CD4-positive, alpha-beta T cell treated with Interleukin-17A for 4 hours (primary cell): ENCODE results near the gene COA7.
A peak's percentile ranks its signal among the peaks of the same experiment; 100 is the strongest.
"Not testable (repeated sequence)": the region's sequence is repeated elsewhere in the genome, so short reads cannot be mapped to it uniquely, and the experiment has no call there.

ENCODE experiments used
- DNase-seq: peaks from one replicate; pipeline ENCODE4 v3.0.0-alpha.2; 2020; ENCODE audit warnings: mixed read lengths

COA7 gene

GRCh38 chr1:52697795-52698674, at the start of gene COA7:
Gene COA7 (minus strand): TSS chr1:52698347. CDS start chr1:52698326, 21 bp downstream.
- DNase-seq: peak; percentile 78

DNA sequence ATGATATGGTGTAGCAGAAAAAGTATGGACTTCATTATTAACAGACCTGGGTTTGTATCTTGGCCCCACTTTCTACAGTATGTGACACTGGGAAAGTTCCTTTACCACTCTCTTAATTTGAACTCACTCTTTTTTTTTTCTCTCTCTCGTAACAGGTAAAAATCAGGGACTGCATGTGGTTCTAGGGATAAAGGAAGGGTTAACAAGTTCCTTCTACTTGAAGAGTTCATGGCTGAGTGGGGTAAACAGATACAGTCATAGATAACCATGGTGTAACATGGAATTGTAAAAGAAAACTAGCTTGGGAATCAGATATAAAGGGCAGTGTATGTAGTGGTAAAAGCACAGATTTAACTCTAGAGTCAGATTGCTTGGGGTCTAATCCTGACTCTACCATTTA, 49.3 kb upstream of the COA7 start:
- DNase-seq: no peak

GRCh38 chr1:52746189-52746588, 48.0 kb upstream of the COA7 start:
- no peak for DNase-seq

- DNase-seq: no peak
These were observed 43.1 kb upstream of the COA7 start for GRCh38 chr1:52741259-52741658.

DNA sequence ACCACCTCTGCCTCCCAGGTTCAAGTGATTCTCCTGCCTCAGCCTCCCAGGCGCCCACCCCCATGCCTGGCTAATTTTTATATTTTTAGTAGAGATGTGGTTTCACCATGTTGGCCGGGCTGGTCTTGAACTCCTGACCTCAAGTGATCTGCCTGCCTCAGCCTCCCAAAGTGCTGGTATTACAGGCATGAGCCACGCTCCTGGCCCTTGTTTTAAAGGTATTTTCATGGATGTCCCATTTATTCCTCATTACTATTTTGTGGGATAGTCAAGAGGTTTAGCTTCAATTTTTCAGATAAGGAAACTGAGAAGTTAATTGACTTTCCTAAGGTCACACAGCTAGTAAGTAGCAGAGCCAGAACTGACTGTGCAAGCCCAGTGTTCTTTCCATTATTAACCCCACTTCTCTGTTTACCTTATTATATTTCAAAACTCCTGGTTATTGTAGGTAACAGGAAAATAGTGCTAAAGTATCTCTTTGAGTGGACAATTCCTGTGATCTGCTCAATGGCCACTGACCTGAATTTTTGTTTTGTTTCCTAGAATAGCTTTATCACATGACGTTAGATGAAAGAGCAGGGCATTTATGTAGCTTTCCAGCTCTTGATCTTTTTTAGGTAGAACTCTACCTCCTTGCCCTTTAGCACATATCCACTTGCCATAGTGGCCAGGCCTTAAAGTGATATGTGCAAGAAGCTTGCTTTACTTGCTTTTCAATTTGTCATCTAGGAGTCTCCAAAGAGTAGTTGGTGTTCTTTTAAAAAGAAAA, 41.7 kb upstream of the COA7 start:
- DNase-seq: no peak

- DNase-seq: no peak
These were observed 40.7 kb upstream of the COA7 start for GRCh38 chr1:52738893-52739292.

- no peak for DNase-seq
These were observed 40.0 kb upstream of the COA7 start for GRCh38 chr1:52738148-52738547.

GRCh38 chr1:52735371-52735770, 37.2 kb upstream of the COA7 start:
- not testable (repeated sequence) for DNase-seq

- DNase-seq: no peak
These were observed 35.2 kb upstream of the COA7 start for GRCh38 chr1:52733368-52733767.

GRCh38 chr1:52727956-52728656, 30.0 kb upstream of the COA7 start:
- DNase-seq: no peak

- DNase-seq: peak; percentile 7
These were observed 29.0 kb upstream of the COA7 start for GRCh38 chr1:52727114-52727586.

DNA sequence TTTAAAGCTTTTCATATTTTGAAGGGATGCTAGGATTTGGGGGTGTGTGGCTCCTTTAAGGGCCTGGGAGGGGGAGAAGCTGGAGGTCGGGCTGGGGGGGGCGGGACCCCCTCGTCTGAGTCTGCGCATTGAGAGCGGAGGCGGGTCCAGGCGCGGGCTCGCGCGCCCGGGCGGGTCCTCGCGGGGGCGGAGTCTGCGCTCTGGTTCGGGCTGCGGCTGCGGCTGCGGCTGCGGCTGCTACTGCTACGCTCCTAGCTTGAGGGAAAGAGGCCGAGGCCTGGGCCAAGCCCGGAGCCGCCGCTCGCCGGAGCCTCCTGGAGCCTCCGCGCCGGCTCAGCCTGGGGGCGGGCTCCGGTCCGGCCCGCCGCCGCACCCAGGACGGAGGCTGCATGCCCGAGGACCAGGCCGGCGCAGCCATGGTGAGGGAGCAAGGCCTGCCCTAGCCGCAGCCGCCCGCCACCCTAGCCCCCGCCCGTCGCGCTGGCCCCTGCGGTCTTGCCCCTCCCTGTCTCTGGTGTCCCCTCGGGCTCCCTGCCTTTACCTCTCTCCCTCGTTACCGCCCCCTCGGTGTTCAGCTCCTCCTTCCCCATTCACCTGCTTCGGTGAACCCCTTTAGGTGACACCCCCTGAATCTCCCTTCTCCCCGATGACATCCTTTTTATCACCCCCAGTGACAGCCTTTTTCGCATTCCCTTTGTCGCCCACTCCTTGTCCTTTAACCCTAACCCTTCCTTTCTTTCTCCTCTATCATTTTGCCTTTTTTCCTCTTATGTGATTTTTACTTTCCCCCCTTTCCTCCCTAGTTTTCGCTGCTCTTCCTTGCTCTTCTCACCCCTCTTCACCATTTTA, 28.3 kb upstream of the COA7 start, which contains the start of gene ZYG11B:
Gene ZYG11B, plus strand, starts transcription at position 189 of the 849 bp plus-strand sequence. Its CDS starts 201 bp downstream, at position 390.
- peak; percentile 95 for DNase-seq

- no peak for DNase-seq
These were observed 27.7 kb upstream of the COA7 start for GRCh38 chr1:52725903-52726264.

GRCh38 chr1:52723260-52723659, 25.1 kb upstream of the COA7 start:
- no peak for DNase-seq

GRCh38 chr1:52715296-52715695, 17.1 kb upstream of the COA7 start:
- DNase-seq: not testable (repeated sequence)

GRCh38 chr1:52713590-52713989, 15.4 kb upstream of the COA7 start:
- DNase-seq: no peak

DNA sequence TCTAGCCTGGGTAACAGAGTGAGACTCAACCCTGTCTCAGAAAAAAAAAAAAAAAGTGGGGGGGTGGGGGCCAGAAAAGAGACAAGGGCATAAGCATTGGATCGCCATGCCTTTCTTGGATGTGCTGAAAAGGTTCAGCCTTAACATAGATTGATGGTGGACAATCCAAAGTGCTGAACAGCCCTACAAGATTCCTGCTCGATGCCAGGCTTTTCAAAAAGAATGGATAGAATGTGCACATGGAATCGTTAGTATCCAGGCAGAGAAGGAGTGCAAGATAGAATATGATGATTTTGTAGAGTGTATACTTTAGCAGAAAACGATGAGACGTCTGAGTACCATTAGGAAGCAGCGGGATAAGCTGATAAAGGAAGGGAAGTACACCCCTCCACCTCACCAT, 10.9 kb upstream of the COA7 start:
- DNase-seq: no peak

DNA sequence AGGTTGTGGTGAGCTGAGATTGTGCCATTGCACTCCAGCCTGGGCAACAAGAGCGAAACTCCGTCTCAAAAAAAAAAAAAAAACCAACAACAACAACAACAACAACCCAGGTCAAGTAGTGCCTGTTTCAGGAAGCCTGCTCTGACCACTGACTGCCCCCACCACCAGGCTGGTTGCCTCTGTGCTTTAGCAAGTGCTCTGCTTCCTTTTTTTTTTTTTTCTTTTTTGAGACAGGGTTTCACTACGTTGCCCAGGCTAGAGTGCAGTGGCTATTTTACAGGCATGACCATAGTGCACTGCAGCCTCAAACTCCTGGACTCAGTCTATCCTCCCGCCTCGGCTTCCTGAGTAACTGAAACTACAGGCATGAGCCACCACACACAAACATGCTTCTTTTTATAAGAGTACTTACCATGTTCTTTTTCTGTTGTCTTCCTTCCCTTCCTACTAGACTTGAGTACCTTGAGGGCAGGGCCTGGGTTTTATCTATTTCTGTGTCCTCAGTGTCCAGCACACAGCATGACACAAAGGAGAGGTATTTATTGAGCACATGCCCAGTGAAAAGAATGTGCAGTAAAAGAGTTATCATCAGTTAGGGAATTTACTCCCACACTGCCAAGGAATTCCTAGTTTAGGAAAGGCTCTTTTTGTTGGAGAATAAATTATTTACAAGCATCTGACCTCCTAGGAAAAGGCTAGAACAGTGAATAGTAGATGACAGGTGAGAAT, 9.9 kb upstream of the COA7 start:
- DNase-seq: no peak

- DNase-seq: no peak
These were observed 9.1 kb upstream of the COA7 start for GRCh38 chr1:52706941-52707926.

- DNase-seq: no peak
These were observed 8.1 kb upstream of the COA7 start for GRCh38 chr1:52706136-52706670.
